Measurements from ENCODE around the gene KSR1.
A peak's percentile ranks its signal among the peaks of the same experiment; 100 is the strongest.

The KSR1 gene

DNA sequence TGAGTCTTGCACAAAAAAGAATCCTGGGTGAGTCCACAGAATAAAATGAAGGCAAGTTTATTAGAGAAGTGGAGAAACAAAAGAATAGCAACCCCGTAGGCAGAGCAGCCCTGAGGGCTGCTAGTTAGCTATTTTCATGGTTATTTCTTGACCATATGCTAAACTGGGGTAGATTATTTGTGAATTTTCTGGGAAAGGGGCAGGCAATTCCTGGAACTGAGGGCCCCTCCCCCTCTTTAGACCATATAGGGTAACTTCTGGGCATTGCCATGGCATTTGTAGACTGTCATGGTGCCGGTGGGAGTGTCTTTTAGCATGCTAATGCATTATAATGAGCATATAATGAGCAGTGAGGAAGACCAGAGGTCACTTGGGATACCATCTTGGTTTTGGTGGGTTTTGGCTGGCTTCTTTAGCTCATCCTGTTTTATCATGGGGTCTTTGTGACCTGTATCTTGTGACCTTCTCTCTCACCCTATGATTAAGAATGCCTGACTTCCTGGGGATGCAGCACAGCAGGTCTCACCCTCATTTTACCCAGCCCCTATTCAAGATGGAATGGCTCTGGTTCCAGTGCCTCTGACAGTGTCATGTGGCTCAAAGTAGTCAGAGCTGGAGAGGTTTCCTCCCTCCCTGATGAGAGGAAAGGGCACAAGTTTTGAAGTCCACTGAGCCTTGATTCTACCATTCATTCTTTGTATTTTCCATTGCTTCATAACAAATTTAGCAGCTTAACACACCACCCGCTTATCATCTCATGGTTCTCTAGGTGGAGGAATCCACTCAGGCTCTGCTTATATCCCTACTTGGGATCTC is 119.1 kb downstream of the KSR1 start:
- DNase-seq: no peak

DNA sequence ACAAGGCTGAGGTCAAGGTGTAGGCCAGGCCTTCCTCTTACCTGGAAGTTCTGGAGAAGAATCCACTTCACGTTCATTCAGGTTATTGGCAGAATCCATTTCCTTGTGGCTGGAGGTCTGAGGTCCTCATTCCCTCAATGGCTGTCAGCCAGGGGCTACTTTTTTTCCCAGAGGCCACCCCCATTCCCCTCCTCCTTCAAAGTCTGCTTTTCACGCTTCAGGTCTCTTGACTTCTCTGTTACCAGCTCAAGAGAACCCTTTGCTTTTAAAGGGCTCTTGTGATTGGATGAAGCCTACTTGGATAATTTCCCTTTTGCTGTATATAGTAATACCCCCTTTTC is 119.6 kb downstream of the KSR1 start:
- no peak for DNase-seq

DNA sequence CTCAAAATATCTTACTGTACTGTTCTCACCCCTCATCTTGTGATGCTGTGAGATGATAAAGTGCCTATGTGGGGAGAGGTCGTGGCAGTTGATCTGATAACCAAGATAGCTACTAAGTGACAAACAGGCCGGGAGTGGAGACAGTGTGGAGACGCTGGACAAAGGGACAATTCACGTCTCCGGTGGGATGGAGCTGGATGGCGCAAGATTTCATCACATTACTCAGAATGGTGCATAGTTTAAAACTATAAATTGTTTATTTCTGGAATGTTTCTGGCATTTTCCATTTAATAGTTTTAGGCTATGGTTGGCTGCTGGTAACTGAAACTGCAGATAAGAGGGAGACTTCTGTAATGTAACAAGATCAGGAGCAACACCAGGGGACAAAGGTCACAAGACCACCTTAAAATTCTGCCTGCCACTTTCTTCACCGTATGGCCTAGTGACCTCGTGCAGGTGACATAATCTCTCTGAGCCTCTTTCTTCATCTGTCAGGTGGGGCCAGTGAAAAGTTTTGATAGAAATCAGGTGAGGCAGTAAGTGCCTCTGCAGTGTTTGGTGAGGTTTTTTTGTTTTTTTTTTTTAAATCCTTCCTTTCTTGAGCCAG is 120.3 kb downstream of the KSR1 start:
- no peak for DNase-seq

DNA sequence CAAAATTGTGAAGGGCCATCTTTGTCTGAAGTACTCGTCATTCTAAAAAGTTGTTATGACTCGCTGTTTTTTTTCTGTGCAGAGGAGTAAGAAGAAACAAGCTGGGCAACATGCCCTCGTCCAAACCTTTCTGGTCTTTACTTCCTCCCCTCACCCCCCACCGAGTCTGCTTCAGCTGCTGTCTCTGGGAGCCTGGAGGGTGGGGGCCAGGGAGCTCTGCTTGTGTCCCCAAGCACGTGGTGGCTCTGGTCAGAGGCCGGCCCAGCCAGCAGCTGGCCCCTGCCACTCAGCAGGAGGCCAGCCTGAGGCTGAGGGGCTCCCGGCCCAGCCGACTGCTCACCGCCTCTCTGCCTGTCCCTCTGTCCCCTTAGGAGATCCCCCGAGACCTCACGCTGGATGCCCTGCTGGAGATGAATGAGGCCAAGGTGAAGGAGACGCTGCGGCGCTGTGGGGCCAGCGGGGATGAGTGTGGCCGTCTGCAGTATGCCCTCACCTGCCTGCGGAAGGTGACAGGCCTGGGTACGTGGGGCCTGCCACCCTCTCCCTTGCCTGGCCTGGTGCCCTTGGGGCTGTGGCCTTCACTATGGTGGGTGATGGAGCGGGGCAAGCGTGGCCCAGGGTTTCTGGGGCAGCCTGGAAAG is 121.0 kb downstream of the KSR1 start:
- no peak for DNase-seq

DNA sequence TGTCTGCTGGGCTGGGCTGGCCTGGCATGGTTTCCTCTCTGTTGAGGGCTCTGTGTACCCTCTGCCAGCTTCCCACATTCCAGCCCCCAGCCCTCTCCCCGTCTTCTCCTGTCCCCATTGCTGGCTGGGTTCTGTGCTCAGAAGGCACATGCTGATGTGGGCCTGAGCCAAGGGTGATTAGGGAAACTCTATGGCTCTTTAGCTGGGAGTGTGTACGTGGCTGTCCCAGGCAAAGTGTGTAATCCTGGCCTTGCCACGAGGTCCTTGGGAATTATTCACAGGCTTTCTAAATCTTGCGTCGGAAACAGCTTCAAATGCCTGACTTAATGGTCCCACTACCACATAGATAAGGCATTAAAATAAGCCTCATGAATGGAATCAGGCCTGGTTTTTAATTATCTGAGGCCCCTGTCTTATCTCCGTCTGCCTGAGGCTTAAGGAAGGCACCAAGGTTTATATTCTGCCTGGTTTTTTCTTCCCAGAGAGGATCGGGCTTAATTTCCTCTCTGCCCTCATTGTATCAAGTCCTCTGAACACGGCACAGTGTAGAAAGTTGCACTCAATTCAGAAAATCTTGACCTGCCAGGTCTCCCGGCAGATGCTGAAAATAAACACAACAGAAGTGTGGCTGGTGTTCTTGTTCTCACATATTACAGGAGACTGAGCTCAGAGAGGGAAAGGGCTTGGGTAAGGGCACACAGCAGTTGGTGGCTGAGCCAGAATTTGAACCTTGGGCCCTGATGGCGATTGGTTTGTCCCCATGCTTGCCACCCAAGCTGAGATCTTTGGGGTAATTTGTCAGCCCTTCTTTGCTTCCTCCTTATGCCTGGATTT is 121.9 kb downstream of the KSR1 start:
- DNase-seq: no peak

DNA sequence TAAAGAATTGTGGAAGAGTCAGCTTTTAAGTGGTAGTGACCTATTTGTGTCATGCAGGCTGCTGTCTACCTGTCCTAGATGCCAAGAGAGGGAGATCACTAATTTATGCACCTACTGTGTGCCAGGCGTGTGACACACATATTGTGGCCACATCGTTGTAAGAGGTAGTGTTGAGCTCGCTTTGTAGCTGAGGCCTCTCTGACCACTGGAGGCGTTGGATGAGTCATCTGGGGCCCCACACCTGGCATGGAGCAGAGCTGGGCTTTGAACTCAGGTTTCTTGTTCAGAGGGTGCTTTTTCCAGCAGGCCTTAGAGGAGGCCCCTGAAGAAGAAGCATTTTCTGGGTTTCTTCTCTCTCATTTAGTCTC is 122.5 kb downstream of the KSR1 start:
- DNase-seq: no peak

DNA sequence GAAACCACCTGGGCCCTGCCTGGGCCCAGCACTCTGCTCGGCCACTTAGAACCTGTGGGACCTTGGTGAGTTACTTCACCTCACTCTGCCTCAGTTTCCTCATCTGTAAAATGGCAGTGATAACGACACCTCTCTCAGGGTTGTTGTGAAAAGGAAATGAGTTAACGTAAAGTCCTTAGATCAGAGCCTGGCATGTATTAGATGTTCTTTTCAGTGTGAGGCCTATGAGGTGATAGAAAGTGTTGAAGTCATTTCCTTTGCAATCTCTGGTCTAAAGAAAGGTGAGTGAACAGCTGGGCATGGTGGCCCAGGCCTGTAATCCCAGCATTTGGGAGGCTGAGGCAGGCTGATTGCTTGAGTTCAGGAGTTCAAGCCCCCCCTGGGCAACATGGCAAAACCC is 123.1 kb downstream of the KSR1 start:
- DNase-seq: no peak

DNA sequence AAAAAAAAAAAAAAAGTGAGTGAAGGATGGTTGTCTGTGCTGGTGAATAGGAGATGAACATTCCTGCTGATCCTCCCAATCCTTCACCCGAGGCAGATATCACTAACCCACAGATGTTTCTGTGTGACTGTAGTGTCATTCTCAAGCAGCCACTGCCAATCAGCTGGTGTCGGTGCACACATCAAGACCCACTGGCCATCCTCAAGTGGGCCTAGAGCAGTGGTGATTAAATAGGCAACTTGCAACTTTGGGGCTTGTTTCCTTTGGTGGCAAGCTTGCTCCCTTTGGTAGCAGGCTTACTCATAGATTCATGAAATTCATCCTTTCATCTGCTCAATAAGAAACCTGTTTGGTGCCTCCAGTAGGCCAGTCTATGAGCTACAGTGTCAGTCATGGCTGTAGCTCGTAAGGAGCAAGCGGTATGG is 123.7 kb downstream of the KSR1 start:
- DNase-seq: no peak

DNA sequence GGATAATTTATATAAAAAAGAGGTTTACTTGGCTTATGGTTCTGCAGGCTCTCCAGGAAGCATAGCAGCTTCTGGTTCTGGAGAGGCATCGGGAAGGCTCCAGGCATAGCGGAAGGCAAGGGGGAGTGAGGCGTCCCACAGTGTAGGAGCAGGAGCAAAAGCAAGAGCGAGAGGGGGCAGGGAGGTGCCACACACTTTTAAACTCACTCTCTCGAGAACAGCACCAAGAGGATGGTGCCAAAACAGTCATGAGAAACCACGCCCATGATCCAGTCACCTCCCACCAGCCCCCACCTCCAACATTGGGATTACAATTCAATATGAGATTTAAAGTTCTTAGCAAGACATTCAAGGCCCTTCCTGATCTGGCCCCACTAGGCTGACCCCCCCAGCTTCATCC is 124.8 kb downstream of the KSR1 start:
- DNase-seq: no peak

DNA sequence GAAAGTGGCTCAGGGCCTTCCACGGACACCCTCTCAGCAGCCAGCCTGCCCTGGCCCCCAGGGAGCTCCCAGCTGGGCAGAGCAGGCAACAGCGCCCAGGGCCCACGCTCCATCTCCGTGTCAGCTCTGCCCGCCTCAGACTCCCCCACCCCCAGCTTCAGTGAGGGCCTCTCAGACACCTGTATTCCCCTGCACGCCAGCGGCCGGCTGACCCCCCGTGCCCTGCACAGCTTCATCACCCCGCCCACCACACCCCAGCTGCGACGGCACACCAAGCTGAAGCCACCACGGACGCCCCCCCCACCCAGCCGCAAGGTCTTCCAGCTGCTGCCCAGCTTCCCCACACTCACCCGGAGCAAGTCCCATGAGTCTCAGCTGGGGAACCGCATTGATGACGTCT is 126.4 kb downstream of the KSR1 start:
- no peak for DNase-seq

DNA sequence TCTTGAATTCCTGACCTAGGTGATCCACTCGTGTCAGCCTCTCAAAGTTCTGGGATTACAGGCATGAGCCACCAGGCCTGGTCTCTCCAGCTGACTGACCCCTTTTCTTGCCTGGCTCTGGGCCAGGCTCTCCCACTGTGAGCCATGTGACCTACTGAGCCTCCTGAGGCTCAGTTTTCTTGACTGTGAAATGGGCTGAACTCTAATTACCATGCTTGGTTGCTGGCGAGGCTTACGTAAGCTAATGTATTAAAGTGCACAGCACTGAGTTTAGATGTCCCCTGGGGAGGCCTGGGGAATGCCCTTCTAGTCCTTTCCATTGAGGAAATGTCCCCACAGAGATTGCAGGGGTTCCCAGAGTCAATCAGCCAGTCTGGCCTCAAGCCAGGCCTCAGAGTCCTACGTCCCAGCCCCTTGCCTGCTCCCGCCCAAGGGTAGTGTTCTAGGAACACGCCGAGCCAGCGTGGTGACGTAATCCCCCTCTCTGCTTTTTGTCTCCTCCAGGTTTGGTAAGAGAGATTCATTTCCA is 129.0 kb downstream of the KSR1 start:
- DNase-seq: no peak

DNA sequence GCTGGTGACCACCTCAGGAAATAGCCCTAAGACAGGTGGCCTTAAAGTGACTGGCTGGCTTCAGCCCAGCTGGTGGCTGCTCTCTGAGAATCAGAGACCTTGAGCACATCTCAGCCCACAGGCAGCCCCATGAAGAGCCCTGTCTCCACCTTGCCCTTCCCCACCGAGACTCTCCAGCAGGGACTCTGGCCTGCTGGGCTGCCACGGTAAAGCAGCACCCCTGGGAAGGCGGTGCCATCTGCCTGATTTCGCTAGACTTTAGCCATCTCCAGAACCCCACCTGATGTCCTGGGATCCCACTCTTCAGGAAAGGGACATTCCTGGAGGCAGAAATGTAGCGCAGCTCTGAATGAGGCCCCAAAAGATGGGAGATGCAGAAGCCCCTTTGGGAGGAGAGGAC is 129.5 kb downstream of the KSR1 start:
- DNase-seq: no peak

DNA sequence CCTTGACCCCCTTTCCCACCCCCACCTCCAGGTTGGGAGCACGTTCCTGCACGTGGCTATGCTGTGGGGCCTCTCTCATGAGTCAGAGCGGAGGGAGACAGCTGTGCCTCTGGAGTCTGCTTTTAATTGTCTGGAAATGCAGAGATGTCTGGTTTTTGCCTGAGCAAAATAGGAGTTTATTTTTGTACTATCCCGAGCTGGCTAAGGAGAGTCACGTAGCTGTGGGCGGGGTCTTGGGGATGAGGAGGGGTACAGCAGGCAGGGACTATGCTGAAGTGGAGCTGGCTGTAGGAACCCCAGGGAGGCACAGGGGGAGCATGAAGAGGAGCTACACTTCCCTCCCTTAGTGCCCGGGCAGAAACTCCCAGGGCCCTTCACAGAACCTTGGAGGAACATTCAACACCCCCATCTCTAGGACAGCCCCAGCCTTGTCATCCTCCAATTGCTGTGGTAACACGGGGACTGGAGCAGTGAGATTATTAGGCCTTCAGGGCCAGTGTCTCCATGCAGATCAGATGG is 130.0 kb downstream of the KSR1 start:
- DNase-seq: no peak

DNA sequence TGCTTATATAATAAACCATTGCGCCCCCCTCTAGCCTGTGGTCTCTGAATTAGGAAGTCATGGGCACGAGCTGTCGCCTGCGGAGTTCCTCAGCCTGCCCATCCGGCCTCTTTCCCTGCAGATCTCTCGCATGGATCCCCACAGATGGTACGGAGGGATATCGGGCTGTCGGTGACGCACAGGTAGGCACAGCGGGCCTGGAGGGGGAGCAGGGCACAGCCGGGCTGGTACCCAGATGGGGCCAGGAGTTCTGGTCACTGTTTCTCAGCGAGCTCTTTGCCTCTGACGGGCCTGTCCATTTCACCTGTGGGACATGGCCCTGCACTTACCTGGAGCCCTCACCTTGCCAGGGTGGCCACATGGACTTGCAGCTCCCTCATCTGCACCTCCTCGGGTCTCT is 132.1 kb downstream of the KSR1 start:
- DNase-seq: no peak

DNA sequence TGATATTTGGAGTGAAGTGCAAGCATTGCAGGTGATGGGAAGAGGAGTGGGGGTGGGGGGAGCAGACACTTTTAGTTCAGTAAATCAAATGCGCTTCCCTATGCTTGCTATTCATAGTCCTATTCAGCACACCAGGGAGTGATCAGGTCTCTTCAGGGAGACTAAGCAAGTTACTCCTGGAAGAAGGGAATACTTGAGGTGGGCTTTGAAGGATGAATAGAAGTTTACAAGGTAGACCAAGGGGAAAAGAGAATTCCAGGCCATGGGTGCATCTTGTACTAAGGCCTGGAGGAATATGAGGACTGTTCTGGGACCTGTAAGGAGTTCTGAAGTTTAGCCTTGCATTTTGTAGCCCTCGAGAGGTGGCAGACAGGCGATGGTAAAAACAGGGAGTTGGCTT is 134.6 kb downstream of the KSR1 start:
- DNase-seq: no peak

DNA sequence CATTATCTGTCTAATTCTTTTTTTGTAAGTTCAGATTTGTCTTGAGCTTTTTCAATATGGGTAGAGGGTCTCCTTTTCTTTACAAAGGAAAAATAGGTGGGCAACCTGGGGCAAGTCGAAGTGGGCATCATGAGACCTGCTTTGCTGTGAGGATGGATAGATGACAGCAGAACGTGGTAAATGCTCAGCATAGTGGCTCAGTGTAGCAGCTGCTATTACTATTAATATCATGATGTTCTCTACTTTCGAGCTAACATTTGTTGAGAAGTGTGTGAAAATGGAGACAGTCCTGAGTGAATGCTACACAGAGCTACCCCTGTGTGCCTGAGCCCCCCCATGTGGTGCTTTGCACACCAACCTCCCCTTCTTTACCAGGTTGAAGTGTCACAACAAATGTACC is 135.7 kb downstream of the KSR1 start:
- no peak for DNase-seq

DNA sequence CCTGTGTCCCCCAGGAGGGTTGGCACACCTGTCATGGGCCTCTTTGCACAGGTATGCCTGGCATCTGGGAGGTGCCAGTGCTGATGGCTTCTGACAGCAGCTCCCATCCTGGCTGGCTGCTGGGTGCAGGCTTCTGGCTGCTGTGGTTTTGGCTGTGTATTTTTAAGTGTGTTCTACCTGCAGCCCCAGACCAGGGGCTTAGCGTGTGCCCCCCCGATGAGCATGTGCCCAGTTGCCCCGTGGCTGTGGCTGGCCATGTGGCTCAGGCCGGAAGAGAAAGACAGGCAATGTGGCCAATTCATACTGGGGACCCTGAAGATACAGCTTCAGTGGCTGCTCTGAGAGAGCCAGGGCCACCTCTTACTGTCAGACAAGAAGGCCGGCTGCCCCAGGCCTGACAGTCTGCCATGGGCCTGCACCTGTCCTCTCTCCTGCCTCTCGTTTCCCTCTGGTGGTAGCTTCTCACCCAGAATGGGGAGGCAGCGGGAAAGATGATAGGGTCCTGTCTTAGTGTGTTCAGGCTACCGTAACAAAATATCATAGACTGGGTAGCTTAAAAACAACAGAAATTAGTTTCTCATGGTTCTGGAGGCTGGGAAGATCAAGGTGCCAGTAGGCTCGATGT is 137.1 kb downstream of the KSR1 start:
- DNase-seq: no peak

DNA sequence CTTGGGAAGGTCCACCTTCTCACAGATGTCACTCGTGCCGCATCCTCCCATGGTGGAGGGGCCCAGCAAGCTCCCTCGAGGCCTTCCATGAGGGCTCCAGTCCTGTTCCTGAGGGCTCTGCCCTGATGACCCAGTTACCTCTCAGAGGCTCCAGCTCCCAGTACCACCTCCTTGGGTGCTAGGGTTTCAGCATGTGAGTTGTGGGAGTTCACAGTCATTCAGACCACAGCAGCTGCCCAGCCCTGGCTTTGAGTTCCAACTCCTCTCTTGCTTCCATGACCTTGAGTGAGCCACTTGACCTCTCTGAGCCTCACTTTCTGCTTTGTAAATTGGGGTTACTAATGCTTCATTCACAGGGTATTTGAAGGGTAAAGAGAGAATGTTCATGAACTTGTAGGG is 137.6 kb downstream of the KSR1 start:
- DNase-seq: no peak

DNA sequence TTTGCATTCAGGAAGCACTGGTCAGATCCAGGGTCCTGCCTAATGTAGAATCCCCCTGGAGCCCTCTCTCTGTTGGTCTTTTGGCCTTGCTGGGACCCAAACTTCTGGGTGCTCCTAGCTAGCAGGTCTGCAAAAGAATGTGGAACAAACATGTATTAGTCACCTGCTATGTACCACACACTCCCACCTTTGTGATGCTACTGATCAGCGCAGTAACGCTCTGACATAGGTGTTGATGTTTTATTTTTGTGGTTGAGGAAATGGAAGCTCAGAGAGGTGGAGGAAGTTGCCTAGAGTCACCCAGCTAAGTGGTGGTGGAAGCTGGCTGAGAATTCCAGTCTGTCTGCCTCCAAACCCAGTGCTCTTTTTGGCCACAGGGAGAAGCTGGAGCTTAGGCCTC is 139.0 kb downstream of the KSR1 start:
- DNase-seq: no peak

DNA sequence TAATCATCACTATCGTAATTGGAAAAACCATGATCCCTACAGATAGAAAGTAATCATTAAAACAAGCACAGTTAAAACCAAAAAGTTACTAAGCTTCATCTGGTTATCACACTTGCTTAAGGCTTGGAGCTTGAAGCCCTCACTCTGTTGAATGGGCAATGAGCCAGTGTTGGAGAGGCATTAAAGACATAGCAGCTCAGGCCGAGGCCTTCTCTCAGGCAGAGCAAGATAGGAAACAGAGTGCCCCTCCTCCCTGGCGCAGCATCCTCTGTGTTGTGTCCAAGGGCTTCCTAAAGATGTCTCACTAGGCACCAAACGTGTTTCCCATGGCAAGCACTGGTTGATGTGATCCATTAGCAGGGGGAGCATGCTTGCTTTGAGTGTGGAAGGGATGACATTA is 139.8 kb downstream of the KSR1 start:
- peak; percentile 20 for DNase-seq

DNA sequence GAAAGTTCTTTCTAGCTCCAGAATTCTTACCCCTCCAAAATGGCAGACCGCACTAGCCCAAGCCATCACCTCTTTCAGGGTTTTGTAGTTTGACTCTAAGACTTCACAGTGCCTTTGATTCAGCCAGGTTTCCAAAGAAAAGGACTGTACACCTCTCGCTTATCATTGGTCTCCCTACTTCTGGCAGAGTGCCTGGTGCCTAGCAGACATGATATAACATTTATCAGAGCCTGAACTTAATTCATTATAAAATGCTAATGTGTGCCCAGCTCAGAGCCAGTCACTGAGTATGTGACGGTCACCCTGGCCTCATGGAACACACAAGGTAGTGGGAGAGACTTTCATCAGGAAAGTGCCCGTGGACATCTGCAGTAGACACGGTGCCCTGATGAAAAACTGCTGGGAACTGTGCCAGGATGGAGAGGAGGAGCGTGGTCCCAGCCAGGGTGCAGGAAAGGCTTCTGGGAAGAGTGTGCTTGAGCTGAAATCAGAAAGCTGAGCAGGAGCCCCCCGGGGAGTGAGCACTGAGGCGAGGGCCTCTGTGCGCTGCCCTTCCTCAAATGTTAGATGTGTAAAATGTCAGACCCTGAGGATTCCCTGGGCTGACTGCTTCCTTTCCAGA is 140.4 kb downstream of the KSR1 start:
- peak; percentile 43 for DNase-seq

DNA sequence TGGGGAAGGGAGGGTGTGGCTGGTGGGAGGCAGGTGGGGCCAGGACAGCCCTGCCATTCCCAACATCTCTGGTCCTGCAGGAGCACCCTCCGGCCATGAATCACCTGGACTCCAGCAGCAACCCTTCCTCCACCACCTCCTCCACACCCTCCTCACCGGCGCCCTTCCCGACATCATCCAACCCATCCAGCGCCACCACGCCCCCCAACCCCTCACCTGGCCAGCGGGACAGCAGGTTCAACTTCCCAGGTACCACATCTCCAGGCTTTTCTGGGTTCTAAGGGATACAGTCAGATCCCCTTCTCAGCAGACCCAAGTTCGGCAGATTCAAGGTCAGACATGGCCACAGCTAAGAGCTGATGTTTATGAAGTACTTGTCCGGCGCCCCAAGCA is 140.9 kb downstream of the KSR1 start:
- no peak for DNase-seq
